ENCODE data around the gene GPR137B.
"Not testable (repeated sequence)": the region's sequence is repeated elsewhere in the genome, so short reads cannot be mapped to it uniquely, and the experiment has no call there.

GPR137B gene

DNA sequence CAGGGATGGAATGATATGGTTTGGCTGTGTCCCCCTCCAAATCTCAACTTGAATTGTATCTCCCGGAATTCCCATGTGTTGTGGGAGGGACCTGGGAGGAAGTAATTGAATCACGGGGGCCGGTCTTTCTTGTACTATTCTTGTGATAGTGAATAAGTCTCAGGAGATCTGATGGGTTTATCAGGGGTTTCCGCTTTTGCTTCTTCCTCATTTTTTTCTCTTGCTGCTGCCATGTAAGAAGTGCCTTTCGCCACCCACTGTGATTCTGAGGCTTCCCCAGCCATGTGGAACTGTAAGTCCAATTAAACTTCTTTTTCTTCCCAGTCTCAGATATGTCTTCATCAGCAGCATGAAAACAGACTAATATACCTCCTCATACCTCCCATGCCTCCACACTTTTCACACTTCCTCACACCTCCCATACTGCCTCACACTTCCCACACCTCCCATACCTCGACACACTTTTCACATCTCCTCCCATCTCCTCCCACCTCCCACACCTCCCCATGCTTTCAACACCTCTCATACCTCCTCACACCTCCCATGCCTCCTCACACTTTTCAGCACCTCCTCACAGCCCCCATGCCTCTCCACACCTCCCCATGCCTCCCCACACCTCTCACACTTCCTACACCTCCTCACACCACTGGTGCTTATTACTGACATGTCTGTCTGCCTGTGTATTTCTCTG, 21.3 kb downstream of the GPR137B start:
- no peak for DNase-seq

- DNase-seq, result no peak
Observed at GRCh38 chr1:236164273-236164672, 21.9 kb downstream of the GPR137B start.

DNA sequence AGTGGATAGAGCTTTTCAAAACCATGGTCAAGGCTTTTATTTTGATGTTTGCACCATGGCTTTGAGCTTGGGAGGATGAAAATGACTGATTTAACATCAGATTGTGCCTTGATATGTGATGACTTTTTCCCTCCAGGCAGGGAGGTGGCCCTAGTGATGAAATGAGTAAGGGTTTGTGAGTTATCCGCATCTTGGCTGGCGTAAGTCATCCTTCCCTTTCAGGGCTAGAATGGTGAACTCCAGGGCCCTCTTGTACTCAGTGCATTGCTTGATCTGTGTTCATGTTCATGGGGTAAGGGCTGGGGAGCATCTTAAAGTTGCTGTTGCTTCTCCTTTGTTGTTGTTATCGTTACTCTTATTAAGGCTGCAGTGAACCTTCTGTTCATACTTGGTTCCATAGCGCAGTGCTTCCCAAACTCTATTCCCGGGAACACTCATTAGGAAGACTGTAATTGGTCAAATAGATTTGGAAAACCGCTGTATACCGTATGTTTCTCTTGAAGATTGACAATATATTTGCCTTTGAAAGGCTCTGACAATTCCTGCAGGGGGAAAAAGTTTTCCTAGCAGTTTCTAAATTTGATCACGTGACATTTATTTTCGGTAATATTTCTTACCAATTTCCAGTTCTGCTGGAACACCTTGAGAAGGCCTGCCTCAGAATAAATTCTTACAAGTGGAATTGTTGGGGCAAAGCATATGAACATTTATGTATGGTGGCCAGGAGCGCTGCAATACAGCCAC, 23.1 kb downstream of the GPR137B start:
- no peak for DNase-seq

DNA sequence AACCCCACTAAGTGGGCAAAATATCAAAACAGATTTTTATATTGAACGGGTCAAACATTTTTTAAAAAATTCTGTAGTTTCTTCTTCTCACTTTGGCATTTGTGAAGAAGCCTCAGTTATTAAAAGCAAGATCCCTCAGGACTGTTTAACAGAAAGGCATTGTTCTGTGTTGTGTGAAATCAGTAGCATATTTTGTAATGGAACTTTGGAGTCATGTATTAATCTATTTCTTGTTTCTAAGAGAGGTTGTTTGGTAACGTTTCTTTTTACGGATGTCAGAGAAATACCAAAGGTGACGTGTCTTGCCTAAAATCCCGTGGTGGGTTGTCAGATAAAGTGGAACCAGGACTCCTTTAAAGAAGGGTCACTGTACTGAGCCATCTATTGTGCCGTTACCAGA, 23.7 kb downstream of the GPR137B start:
- DNase-seq, result no peak

DNA sequence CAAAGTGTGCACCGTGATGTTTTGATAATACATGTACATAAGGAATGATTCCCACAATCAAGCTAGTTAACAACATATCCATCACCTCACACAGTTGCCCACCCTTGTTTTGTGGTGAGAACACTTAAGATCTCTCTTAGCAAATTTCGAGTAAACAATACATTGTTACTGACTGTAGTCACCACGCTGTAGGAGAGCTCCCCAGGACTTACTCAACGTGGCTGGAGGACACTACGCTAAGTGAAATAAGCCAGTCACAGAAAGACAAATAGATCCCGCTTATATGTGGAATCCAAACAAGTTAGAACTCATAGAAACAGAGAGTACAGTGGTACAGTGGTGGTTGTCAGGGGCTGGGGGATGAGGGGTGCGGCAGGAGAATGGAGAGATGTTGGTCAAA, 24.8 kb downstream of the GPR137B start:
- no peak for DNase-seq

DNA sequence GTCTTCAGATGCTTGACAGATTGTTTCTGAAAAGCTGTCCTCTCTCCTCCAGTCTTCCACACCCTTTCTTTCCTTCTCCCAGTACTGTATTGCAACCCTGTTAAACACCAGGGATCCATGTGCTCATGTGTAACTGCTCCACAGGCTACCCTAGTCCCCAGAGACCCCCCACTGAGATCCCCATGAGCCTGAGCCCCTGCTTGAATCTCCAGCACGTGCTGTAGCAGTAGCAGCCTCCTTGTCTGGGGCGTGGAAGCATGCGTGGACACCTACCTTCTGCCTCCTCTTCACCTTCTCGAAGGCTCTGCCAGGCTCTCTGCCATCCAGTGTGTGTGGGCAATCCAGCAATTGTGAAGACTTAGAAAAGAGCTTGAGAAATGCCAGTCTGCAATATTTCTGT, 25.2 kb downstream of the GPR137B start:
- no peak for DNase-seq

- DNase-seq, result no peak
Observed at GRCh38 chr1:236168716-236169429, 26.5 kb downstream of the GPR137B start.

GRCh38 chr1:236172041-236172579, 29.8 kb downstream of the GPR137B start:
- no peak for DNase-seq

- no peak for DNase-seq
Observed at GRCh38 chr1:236173174-236173767, 30.9 kb downstream of the GPR137B start.

GRCh38 chr1:236175642-236176336, 33.5 kb downstream of the GPR137B start:
- no peak for DNase-seq

DNA sequence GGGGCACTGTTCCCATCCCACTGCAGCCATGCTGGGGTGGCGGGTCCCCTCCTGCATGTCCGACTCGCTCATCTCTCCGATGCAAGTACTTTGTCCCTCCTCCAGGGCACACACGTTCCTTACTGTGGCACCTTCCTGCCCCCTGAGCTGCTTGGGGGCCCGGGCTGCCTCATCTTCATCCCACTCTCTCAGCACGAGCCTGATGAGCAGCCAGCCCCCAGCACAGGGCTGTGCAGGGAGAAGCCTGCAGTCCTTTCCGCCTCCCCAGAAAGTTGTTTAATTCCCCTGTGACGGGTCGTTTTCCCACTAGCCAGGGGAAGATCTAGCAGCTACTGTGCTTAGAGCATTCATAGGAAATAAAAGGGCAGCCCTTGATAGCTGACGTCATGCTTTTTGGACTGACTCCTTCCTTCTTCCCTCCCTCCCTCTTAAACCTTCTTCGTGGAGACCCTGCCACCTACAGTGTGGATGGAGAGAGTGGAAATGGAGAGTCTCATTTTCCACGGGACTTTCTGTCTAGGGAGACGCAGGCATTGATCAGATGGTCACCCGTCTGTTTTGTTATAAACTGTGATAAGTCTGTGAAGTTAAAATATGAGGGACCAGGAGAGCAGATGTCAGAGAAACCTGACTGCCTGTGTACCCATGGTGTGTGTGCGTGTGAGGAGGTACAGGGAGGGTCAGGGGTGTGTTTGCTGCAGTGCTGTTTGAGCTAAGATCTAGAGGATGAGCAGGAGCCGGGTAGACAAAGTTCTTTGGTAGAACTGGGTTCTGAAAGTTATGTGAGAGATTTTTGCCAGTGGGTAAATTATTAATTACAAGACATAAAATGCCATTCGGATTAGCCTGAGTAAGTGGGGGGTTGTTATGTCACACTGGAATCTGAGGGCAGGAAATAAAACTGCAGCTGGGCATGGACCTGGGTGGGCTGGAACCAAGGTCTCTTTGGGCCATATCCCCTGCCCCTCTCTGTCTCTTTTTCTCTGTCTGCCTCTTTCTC, 34.3 kb downstream of the GPR137B start:
- no peak for DNase-seq

DNA sequence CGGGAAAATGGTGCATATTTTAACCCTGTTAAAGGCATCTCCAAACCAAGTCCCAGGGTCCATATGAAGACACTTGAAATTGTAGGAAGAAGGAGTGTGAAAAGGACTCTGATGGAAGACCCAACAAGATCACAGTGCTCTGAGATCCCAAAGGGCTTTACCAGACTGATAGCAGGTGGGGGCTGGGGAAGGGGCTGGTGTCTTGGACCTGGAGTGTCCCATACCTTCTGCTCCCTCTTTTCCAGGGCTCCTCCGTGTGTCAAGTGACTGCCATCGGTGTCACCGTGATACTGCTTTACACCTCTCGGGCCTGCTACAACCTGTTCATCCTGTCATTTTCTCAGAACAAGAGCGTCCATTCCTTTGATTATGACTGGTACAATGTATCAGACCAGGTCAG, 37.3 kb downstream of the GPR137B start:
- DNase-seq, result no peak

DNA sequence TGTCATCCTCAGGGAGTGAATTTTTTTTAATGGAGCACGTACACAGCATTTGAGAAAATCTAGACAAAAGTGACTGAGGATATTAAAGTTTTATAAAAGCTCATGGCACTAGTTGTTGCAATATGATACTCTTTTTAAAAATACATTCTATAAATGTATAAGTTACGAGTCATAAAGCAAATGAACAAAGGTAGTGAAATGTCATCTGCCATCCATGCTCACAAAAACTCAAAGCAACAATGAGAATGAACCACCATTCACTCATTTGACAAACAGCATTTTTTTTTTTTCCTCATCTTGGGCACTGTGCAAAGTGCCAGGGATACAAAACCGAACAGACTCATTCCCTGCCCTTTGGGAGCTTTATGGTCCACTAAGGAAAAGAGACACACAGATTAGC, 38.7 kb downstream of the GPR137B start:
- no peak for DNase-seq

DNA sequence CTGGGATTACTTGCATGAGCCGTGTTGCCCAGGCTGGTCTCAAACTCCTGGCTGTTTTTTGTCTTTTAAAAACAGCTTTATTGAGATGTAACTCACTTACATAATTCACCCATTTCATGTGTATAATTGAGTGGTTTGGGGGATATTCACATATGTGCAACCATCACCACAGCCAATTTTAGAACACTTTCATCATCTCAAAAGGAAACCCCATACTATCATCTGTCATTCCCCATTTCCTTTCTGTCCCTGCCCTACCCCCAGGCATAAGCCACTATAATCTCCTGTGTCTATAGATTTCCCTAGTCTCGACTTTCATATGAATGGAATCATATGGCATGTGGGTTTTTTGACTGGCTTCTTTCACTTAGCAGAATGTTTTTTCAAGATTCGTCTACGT, 43.3 kb downstream of the GPR137B start:
- DNase-seq, result no peak

DNA sequence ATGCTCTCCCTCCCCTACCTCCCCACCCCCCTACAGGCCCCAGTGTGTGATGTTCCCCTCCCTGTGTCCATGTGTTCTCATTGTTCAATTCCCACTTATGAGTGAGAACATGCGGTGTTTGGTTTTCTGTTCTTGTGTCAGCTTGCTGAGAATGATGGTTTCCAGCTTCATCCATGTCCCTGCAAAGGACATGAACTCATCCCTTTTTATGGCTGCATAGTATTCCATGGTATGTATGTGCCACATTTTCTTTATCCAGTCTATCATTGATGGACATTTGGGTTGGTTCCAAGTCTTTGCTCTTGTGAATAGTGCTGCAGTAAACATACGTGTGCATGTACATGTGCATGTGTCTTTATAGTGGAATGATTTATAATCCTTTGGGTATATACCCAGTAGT, 44.1 kb downstream of the GPR137B start:
- DNase-seq, result not testable (repeated sequence)

DNA sequence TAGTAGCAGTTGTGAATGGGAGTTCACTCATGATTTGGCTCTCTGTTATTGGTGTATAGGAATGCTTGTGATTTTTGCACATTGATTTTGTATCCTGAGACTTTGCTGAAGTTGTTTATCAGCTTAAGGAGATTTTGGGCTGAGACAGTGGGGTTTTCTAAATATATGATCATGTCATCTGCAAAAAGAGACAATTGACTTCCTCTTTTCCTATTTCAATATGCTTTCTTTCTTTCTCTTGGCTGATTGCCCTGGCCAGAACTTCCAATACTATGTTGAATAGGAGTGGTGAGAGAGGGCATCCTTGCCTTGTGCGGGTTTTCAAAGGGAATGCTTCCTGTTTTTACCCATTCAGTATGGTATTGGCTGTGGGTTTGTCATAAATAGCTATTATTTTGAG, 45.7 kb downstream of the GPR137B start:
- not testable (repeated sequence) for DNase-seq

DNA sequence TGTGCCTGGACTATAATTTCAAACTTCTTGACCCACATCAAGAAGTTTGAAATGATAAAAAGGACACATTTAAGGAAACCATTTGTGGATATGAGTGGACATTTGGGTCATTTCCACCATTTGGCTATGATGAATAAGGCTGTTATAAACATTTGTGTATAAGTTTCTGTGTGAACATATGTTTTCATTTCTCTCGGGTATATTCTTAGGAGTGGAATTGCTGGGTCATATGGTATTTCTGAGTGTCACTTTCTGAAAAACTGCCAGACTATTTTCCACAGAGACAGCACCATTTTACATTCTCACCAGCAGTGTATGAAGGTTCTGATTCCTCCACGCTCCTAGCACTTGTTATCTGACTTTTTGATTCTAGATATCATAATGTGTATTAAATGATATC, 50.8 kb downstream of the GPR137B start:
- DNase-seq, result no peak

DNA sequence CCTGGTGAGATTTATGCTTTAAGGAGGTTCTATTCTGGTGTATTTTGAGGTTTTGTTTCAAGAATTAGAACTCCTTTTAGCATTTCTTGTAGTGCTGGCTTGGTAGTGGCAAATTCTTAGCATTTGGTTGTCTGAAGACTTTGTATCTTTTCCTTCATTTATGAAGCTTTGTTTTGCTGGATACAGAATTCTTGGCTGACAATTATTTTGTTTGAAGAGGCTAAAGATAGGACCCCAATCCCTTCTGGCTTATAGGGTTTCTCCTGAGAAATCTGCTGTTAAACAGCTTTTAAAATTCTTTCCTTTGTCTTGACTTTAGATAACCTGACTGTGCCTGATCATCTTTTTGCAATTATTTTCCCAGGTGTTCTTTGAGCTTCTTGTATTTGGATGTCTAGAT, 58.6 kb downstream of the GPR137B start:
- no peak for DNase-seq

DNA sequence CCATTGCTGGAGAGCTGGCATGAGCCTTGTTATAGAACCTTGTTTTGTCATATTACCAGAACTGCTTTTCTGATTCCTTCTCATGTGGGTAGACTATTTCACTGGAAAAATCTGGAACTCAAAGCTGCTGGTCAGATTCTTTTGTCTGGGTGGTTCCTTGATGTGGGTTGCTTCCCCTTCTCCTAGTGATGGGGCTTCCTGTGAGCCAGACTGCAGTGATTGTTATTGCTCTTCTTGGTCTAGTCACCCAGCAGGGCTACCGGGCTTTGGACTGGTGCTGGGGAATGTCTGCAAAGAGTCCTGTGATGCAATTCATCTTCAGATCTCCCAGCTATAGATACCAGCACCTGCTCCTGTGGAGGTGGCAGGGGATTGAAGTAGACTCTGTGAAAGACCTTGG, 59.4 kb downstream of the GPR137B start:
- DNase-seq, result no peak

DNA sequence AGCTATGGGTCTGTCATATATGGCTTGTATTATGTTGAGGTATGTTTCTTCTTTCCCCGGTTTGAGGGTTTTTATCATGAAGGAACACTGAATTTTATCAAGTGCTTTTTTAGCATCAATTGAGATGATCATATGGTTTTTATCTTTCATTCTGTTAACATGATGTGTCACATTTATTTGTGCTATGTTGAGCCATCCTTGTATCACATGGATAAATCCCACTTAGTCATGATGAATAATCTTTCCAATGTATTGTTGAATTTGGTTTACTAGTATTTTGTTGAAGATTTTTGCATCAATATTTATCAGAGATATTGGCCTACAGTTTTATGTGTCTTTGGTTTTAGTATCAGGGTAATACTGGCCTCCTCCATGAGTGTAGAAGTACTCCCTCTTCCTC, 61.7 kb downstream of the GPR137B start:
- no peak for DNase-seq

- no peak for DNase-seq
Observed at GRCh38 chr1:236204656-236205055, 62.3 kb downstream of the GPR137B start.

All from SW 1271 (cell line).